Mesodermal cell (in vitro differentiated cells): ENCODE results near the gene SRPX2.
A peak's percentile ranks its signal among the peaks of the same experiment; 100 is the strongest.

Experiments used
- H3K27ac ChIP-seq: 2 replicates; pipeline ENCODE4 v1.7.0; 2013; ENCODE audit warnings: mild to moderate bottlenecking, low read depth, low read length, moderate library complexity; ENCODE audit not compliant: severe bottlenecking
- H3K36me3 ChIP-seq: 2 replicates; pipeline ENCODE4 v1.7.1; 2013; ENCODE audit warnings: mild to moderate bottlenecking, low read length, moderate library complexity; ENCODE audit not compliant: control insufficient read depth, insufficient read depth
- H3K4me1 ChIP-seq: one replicate; pipeline ENCODE4 v1.7.1; 2013; ENCODE audit warnings: mild to moderate bottlenecking, low read length; ENCODE audit not compliant: insufficient read depth, control insufficient read depth, poor library complexity, severe bottlenecking
- H3K4me3 ChIP-seq: 2 replicates; pipeline ENCODE4 v1.7.0; 2013; ENCODE audit warnings: low read length, control low read depth, mild to moderate bottlenecking; ENCODE audit not compliant: insufficient read depth, poor library complexity, severe bottlenecking; ENCODE audit errors: extremely low read depth
- H3K9me3 ChIP-seq: 2 replicates; pipeline ENCODE4 v1.7.1; 2013; ENCODE audit warnings: mild to moderate bottlenecking, low read length, moderate library complexity; ENCODE audit not compliant: control insufficient read depth
- WGBS, 2 experiments: methylation state at CpG; one replicate each; pipeline ENCODE4 v1.1.5; 2013; ENCODE audit warnings: missing lambda C conversion rate in 2 of 2; ENCODE audit not compliant: insufficient coverage in 2 of 2; 5-methylcytosine and 5-hydroxymethylcytosine counted together

SRPX2 gene

DNA sequence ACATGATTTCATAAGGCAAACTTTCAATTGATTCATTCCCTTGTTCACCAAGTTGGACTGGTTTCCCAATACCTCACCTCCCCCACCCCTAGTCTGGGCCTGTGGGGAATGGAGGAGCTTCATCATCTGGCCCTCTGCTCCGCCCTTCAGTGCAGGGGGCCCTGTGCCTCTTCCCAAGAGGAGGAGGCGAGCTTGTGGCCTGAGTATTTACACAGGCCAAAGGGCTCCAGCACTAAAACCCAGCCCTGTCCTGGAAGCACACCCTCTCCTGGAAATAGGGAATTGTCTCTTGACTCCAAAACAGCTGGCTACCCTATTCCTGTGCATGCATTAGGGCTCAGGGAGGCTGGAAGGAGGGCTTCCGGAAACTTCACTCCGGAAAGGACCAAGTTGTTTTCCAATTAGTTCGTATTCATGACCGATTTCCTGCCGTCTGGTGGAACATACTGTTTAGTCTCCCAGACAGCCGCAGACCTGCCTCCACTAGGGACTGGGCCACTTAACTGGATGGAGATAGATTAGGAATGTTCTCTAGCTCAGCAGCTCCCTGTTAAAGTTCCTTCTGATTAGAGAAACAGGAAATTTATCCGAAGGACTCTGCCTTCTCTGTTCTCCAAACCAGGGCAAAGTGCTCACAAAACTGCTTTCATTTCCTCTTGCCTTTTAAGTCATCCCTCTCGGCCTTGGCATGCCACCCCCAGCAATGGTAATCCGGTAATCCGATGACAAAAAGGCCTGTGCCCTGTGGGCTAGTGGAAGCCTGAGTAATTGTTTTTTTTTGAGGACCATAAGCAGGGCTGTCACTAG, 5.8 kb downstream of the SRPX2 start:
- Histone ChIP-seq H3K4me3 (no peak overlapping the region), H3K4me1 (peaks cover 31% of the 10 kb centered on the region)
- 41% methylated on average over 5 of the region's 12 CpGs; no CpG with 5 or more reads in 1 of the 2 experiments for WGBS, 2 experiments

DNA sequence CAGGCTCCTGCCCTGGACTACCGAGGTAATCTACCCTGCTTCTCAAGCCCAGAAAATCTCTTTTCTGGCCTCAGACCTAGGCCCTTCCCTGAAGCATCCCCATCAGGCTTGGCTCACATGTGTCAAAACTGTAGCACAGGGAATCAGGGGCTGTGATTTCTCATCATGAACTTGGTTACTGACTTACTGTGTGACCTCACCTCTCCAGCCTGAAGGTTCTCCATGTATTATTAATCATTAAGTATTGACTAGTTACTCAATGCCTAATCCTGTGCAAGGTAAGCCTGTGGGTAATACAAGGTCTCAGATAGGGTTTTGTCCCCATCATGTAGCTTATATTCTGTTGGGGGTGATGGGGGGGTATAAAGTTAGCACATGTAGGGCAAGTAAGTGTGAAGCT, 6.8 kb downstream of the SRPX2 start:
- no CpG with 5 or more reads among the region's 1 CpG for WGBS, 2 experiments
- Histone ChIP-seq H3K27ac (no peak overlapping the region), H3K36me3 (peaks cover 14% of the 10 kb centered on the region), H3K4me3 (no peak overlapping the region), H3K4me1 (peaks cover 25% of the 10 kb centered on the region), H3K9me3 (no peaks in the 10 kb centered on the region)

More for the DNA sequence above, 5.8 kb downstream of the SRPX2 start:
- Histone ChIP-seq H3K36me3 (peaks cover 14% of the 10 kb centered on the region), H3K9me3 (no peaks in the 10 kb centered on the region), H3K27ac (peak overlapping the region; percentile 88)

DNA sequence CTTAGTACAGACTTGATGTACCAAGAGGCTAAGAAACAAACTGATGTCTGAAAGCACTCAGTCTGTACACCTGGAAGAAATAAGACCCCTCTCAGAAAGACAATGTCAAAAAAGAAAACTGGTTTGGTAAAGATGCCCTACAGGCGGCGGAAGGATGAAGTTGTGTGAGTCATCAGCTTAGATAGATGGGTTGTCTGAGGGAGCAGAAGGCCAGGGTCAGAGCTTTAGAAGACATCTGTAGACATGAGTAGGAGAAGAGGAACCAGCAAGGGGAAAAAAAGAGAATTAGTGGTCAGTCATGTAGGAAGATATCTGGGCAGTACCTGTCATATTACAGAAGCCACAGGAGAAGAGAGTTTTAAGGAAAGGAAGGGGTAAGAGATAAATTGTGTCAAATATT, 8.3 kb downstream of the SRPX2 start:
- no peak overlapping the region for H3K27ac ChIP-seq

DNA sequence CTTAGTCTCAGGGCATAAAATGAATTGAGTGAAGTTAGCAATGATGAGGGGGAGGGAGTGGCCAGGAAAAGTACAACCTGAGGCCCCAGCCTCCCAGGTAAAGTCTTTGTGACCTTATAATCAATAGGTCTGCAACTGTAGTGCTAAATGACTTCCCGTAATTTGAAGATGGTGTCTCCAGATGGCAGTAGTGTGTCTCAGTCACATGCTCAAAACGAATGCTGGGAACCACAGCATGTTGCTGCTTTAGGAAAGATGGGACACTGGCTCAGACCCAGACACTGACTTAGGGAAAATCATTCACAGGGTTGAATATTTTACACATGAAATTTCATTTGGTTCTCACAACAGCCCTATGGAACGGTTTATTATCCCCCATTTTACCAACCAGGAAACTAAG, 10.3 kb downstream of the SRPX2 start:
- H3K9me3 ChIP-seq: no peaks in the 10 kb centered on the region
- peaks cover 6% of the 10 kb centered on the region for H3K4me1 ChIP-seq
- no peak overlapping the region for H3K27ac ChIP-seq
- WGBS, 2 experiments: 0 to 67% methylated on average over 1 of the region's 3 CpGs
- no peak overlapping the region for H3K4me3 ChIP-seq
- H3K36me3 ChIP-seq: peaks cover 14% of the 10 kb centered on the region

More for the DNA sequence above, 8.3 kb downstream of the SRPX2 start:
- Histone ChIP-seq H3K4me1 (peaks cover 17% of the 10 kb centered on the region), H3K4me3 (no peak overlapping the region), H3K36me3 (peaks cover 14% of the 10 kb centered on the region), H3K9me3 (no peaks in the 10 kb centered on the region)
- WGBS, 2 experiments: 90% methylated on average over 2 of the region's 2 CpGs; no CpG with 5 or more reads in 1 of the 2 experiments

DNA sequence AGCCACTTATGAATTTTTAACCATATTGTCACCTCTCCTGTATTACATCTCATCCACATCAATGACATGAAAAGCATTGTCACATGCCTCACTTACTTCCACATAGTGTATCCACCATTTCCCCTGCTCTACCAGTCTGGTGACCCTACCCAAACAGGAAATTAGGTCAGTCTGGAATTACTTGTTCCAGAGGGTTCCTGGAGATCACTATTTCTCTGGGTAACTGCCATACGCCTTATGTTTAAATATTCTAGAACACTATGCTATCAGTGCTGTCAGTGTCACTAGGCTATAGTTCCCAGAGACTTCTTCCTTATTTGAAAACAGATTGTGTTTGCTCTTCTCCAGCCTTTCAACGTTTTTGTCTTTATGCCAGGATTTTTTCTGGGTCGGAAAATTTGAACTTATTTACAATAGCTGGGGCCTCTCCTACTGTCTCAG, 15.0 kb downstream of the SRPX2 start:
- Histone ChIP-seq H3K36me3 (peaks cover 12% of the 10 kb centered on the region), H3K4me3 (no peak overlapping the region), H3K4me1 (peaks cover 5% of the 10 kb centered on the region), H3K9me3 (no peaks in the 10 kb centered on the region), H3K27ac (no peak overlapping the region)
- 79% methylated on average over 3 of the region's 3 CpGs; no CpG with 5 or more reads in 1 of the 2 experiments for WGBS, 2 experiments

DNA sequence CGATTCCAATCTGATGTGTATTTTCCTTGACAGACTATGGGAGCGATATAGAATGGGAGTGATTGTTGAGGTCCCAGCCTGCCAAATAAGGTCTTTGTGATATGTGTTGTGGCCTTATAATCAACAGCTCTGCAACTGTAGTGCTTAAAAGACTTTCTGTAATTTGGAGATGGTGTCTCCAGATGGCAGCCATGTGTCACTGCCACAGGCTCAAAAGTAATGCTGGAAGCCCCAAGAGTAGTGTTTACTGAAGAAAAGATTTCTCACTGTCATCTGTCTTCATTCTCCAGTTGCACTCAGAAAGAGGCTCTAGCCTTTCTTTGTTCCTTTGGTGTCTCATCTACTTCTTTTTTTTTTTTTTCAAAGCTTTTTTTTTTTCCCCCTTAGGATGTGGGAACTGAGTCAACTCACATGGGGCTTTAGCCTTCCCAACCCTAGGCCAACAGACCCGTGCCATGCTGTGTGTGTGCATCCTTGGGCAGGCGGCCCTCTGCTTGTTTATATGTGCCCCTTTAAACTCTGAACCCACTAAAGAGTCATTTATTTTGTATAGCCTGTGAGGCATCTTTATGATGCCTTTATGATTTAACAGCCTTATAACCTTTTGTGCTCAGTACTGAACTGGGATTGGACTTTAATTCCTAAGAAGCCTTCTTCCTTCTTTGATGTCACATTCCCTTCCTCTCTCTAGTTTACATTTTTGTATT, 15.6 kb downstream of the SRPX2 start:
- Histone ChIP-seq H3K27ac (no peak overlapping the region), H3K9me3 (no peaks in the 10 kb centered on the region), H3K4me1 (peaks cover 5% of the 10 kb centered on the region), H3K4me3 (no peak overlapping the region), H3K36me3 (peaks cover 12% of the 10 kb centered on the region)
- WGBS, 2 experiments: 100% methylated on average over 1 of the region's 4 CpGs; no CpG with 5 or more reads in 1 of the 2 experiments

DNA sequence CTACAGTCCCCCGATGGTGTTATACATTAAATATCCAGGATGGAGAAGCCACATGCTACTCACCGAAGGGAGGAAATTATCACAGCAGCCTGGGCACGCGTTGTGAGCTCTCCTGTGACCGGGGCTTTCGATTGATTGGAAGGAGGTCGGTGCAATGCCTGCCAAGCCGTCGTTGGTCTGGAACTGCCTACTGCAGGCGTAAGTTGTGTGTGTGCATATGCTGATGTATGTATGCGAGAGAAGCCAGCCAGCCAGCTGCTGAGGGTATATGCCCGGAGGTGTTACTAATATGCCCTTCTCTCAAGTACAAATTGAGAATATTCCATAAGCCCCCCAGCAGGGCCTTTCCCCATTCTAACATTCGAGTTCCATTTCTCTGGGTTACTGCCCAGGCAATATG, 18.2 kb downstream of the SRPX2 start:
- no peak overlapping the region for H3K4me3 ChIP-seq
- peaks cover 5% of the 10 kb centered on the region for H3K4me1 ChIP-seq
- H3K9me3 ChIP-seq: no peaks in the 10 kb centered on the region
- 96% methylated on average over 7 of the region's 13 CpGs; no CpG with 5 or more reads in 1 of the 2 experiments for WGBS, 2 experiments
- peaks cover 14% of the 10 kb centered on the region for H3K36me3 ChIP-seq
- no peak overlapping the region for H3K27ac ChIP-seq

DNA sequence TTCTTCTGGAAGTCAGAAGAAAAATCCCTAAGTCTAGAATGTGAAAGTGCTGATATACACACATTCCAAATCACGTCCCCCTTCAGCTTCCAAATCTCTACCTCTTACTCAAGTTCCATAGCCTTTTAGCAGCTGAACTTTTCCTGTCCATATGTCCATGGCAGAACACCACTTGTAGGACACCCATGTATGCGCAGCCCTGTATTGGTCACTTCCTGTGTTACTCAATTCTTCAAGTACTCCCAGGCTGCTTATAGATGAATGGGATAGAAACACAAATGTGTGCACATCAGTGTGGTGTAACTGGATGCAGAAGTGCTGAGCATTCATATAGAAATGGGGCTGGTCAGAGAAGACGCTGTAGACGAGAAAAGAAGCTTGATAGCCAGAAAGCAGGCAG, 18.8 kb downstream of the SRPX2 start:
- H3K27ac ChIP-seq: no peak overlapping the region
- peaks cover 18% of the 10 kb centered on the region for H3K36me3 ChIP-seq
- no peak overlapping the region for H3K4me3 ChIP-seq
- H3K4me1 ChIP-seq: peaks cover 5% of the 10 kb centered on the region
- H3K9me3 ChIP-seq: no peaks in the 10 kb centered on the region
- whole genome bisulfite sequencing, 2 experiments: 91% methylated on average over 4 of the region's 4 CpGs; no CpG with 5 or more reads in 1 of the 2 experiments

DNA sequence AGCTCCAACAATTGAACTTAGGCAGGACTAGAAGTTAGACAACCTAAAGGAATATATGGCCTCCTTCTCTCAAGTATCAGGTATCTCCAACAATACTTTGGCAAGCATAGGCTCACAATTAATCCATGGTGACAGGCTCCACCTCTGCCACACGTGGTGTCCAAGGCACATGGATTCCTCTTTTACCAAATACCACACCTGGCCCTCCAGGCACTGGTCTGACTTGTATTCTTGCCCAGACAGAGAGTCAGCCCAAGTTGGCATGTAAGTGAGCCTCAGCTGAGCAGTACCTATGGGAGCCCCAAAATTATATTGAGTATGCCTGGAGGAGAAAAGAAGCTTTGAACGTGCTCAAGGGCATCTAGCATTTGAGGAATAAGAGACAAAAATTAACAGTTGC, 19.6 kb downstream of the SRPX2 start:
- WGBS, 2 experiments: 100% methylated on average over 1 of the region's 2 CpGs; no CpG with 5 or more reads in 1 of the 2 experiments
- Histone ChIP-seq H3K4me3 (no peak overlapping the region), H3K4me1 (peaks cover 5% of the 10 kb centered on the region), H3K27ac (no peak overlapping the region), H3K36me3 (peaks cover 18% of the 10 kb centered on the region), H3K9me3 (no peaks in the 10 kb centered on the region)

DNA sequence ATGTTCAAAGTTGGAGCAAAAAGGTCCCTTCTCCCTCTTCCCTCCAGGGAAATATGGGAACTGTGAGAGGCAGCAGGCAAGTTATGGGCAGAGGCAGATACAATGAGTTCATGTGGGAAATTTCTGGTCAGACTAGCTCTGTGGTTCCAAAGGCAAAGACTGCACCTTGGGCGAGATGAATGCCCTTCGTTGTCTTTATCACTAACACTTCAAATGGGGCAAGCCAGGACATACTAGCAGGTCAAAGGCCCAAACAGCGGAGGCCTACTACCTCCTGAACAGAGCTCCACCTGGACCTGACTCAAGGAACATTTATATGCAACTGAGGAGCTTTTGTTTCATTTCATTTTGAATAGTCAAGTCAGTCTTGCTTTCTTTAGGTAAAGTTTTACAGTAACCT, 29.0 kb downstream of the SRPX2 start:
- peaks cover 5% of the 10 kb centered on the region for H3K4me1 ChIP-seq
- no peak overlapping the region for H3K4me3 ChIP-seq
- peaks cover 5% of the 10 kb centered on the region for H3K36me3 ChIP-seq
- H3K9me3 ChIP-seq: no peaks in the 10 kb centered on the region
- H3K27ac ChIP-seq: no peak overlapping the region
- 100% methylated on average over 1 of the region's 3 CpGs; no CpG with 5 or more reads in 1 of the 2 experiments for WGBS, 2 experiments
